Fibroblast of lung (primary cell): ENCODE data around the gene FAM53C. TPM values are rescaled to one million over a fixed set of nuclear protein-coding genes. Genes with fewer than 3 reads are reported as not detected.

Experiments used
- DNase-seq, 2 donors: peaks; one replicate each; pipeline versions ENCODE4 v3.0.0 to v3.0.0-alpha.2; 2010; ENCODE audit warnings: low read depth in 2 of 2
- H2AFZ ChIP-seq: 2 replicates; pipeline ENCODE4 v1.5.1; 2012; ENCODE audit warnings: low read length, control low read depth, inconsistent platforms
- H3K27ac ChIP-seq: 2 replicates; pipeline ENCODE4 v1.5.1; 2011; ENCODE audit warnings: low read length, control low read depth; ENCODE audit not compliant: insufficient read depth
- H3K27me3 ChIP-seq: 2 replicates; pipeline ENCODE4 v1.5.1; 2011; ENCODE audit warnings: mild to moderate bottlenecking, low read length; ENCODE audit not compliant: control insufficient read depth, insufficient read depth
- H3K36me3 ChIP-seq: 2 replicates; pipeline ENCODE4 v1.5.1; 2011; ENCODE audit warnings: low read length; ENCODE audit not compliant: control insufficient read depth, insufficient read depth
- H3K4me1 ChIP-seq: 2 replicates; pipeline ENCODE4 v1.5.1; 2011; ENCODE audit warnings: low read length; ENCODE audit not compliant: control insufficient read depth, insufficient read depth; ENCODE audit errors: extremely low read depth
- H3K4me2 ChIP-seq: 2 replicates; pipeline ENCODE4 v1.5.1; 2011; ENCODE audit warnings: low read length, control low read depth; ENCODE audit not compliant: insufficient read depth; ENCODE audit errors: extremely low read depth
- H3K4me3 ChIP-seq, 4 experiments: fragments of 200-600 bp in 1 of 4; sonication (generic) in 1 of 4; replicated peaks in 1 of 4; 2 replicates each; pipeline ENCODE4 v1.5.1; 2011 to 2016; ENCODE audit warnings: low read length in 4 of 4, low read depth in 3 of 4, mild to moderate bottlenecking in 3 of 4, control low read depth in 2 of 4, inconsistent platforms in 1 of 4, mixed read lengths in 1 of 4; ENCODE audit not compliant: insufficient read depth in 1 of 4; ENCODE audit errors: control extremely low read depth in 1 of 4
- H3K79me2 ChIP-seq: 2 replicates; pipeline ENCODE4 v1.5.1; 2012; ENCODE audit warnings: mild to moderate bottlenecking, low read length, inconsistent platforms; ENCODE audit not compliant: control insufficient read depth, insufficient read depth
- H3K9ac ChIP-seq: 2 replicates; pipeline ENCODE4 v1.5.1; 2011; ENCODE audit warnings: mild to moderate bottlenecking, low read length, control low read depth; ENCODE audit not compliant: insufficient read depth
- H3K9me3 ChIP-seq: 2 replicates; pipeline ENCODE4 v1.5.1; 2012; ENCODE audit warnings: low read depth, low read length; ENCODE audit not compliant: control insufficient read depth, insufficient read depth
- H4K20me1 ChIP-seq: 2 replicates; pipeline ENCODE4 v1.5.1; 2011; ENCODE audit warnings: low read length; ENCODE audit not compliant: control insufficient read depth, insufficient read depth; ENCODE audit errors: extremely low read depth
- CTCF ChIP-seq, 2 donors: IDR thresholded peaks in 1 of 2; conservative IDR thresholded peaks in 1 of 2; 1 replicate in 1 of 2; 2 replicates in 1 of 2; pipeline ENCODE4 v1.5.1; 2011 to 2012; ENCODE audit warnings: low read length in 2 of 2, control low read depth in 1 of 2, inconsistent platforms in 1 of 2, low read depth in 1 of 2, mild to moderate bottlenecking in 1 of 2
- EZH2 ChIP-seq: IDR thresholded peaks from 2 replicates; pipeline ENCODE4 v1.5.1; 2012; ENCODE audit warnings: low read length, control low read depth, mild to moderate bottlenecking; ENCODE audit errors: missing control alignments
- polyA plus RNA-seq, 2 donors: library from polyadenylated mRNA; depleted of rRNA in 1 of 2; stranded (reverse) in 1 of 2; unstranded in 1 of 2; fragments of >200 nt; gene quantifications; 2 replicates each; pipeline ENCODE4 v1.2.1, GENCODE V29; 2011 to 2012; ENCODE audit warnings: missing spikeins in 1 of 2
- total RNA-seq: library from RNA; depleted of rRNA; stranded (reverse); fragments of >200 nt; gene quantifications from 2 replicates; pipeline ENCODE4 v1.2.1, GENCODE V29; 2014

Gene FAM53C
- total and polyA plus RNA-seq, 2 donors (not counting 1 experiment from before 2014, with no cell fraction given) = 30.3 to 44.9 TPM

- Histone ChIP-seq H3K4me2 (no peak overlapping the region), H3K79me2 (peaks cover 30% of the 10 kb centered on the region), H3K9ac (no peak overlapping the region), H3K27me3 (no peaks in the 10 kb centered on the region), H3K36me3 (peaks cover 12% of the 10 kb centered on the region), H3K4me3 (no peak overlapping the region), H4K20me1 (no peaks in the 10 kb centered on the region), H3K4me1 (no peaks in the 10 kb centered on the region), H3K9me3 (peaks cover 3% of the 10 kb centered on the region), H3K27ac (no peak overlapping the region), H2AFZ (no peak overlapping the region)
- peak; percentile 75 to 85 for DNase-seq
- TF ChIP-seq EZH2 = no peak
- no peak for TF ChIP-seq CTCF (conservative IDR thresholded peaks at IDR 0.05 in 1 of 2, IDR thresholded peaks at IDR 0.05 in 1 of 2; ENCODE audit: low read depth in 1 of 2, low read length in 2 of 2)
These were observed 13.0 kb downstream of the FAM53C start for GRCh38 chr5:138351056-138351455.

GRCh38 chr5:138351517-138351916, 13.5 kb downstream of the FAM53C start:
- Histone ChIP-seq H3K9me3 (peaks cover 3% of the 10 kb centered on the region), H3K4me1 (no peaks in the 10 kb centered on the region), H2AFZ (no peak overlapping the region), H3K9ac (no peak overlapping the region), H3K36me3 (peaks cover 11% of the 10 kb centered on the region), H3K4me2 (no peak overlapping the region), H4K20me1 (no peaks in the 10 kb centered on the region), H3K79me2 (peaks cover 35% of the 10 kb centered on the region), H3K27ac (no peak overlapping the region), H3K4me3 (no peak overlapping the region), H3K27me3 (no peaks in the 10 kb centered on the region)
- DNase-seq = no peak
- TF ChIP-seq CTCF (conservative IDR thresholded peaks at IDR 0.05 in 1 of 2, IDR thresholded peaks at IDR 0.05 in 1 of 2; ENCODE audit: low read depth in 1 of 2, low read length in 2 of 2) (no peak), EZH2 (no peak)

GRCh38 chr5:138352071-138352721, 14.1 kb downstream of the FAM53C start, which contains the start of gene KDM3B:
KDM3B (plus strand) TSS chr5:138352685; CDS start chr5:138352796, 111 bp downstream.
- H3K4me1 ChIP-seq = no peaks in the 10 kb centered on the region
- peaks cover 40% of the 10 kb centered on the region for H3K79me2 ChIP-seq
- peak within 1 kb of the TSS; percentile 83 for H3K9ac ChIP-seq
- peak within 1 kb of the TSS; percentile 37 for H2AFZ ChIP-seq
- H3K27ac ChIP-seq = peak within 1 kb of the TSS; percentile 73
- no peaks in the 10 kb centered on the region for H3K27me3 ChIP-seq
- DNase-seq = peak; percentile 72 to 84
- H3K36me3 ChIP-seq = peaks cover 8% of the 10 kb centered on the region
- peak; percentile 96 to 99 for TF ChIP-seq CTCF (conservative IDR thresholded peaks at IDR 0.05 in 1 of 2, IDR thresholded peaks at IDR 0.05 in 1 of 2; ENCODE audit: low read depth in 1 of 2, low read length in 2 of 2)
- no peak for TF ChIP-seq EZH2
- H3K9me3 ChIP-seq = peaks cover 3% of the 10 kb centered on the region
- peak within 1 kb of the TSS; percentile 67 to 95 (median 84) for H3K4me3 ChIP-seq
- no peaks in the 10 kb centered on the region for H4K20me1 ChIP-seq
- peak within 1 kb of the TSS; percentile 60 for H3K4me2 ChIP-seq
